ENCODE data around the gene LMBR1. TPM values are rescaled to one million over a fixed set of nuclear protein-coding genes. Genes with fewer than 3 reads are reported as not detected.

LMBR1 gene
- total and polyA plus RNA-seq, 2 of the 4 experiments (the other 2 are of a cell fraction): 11.9 to 19.9 TPM

DNA sequence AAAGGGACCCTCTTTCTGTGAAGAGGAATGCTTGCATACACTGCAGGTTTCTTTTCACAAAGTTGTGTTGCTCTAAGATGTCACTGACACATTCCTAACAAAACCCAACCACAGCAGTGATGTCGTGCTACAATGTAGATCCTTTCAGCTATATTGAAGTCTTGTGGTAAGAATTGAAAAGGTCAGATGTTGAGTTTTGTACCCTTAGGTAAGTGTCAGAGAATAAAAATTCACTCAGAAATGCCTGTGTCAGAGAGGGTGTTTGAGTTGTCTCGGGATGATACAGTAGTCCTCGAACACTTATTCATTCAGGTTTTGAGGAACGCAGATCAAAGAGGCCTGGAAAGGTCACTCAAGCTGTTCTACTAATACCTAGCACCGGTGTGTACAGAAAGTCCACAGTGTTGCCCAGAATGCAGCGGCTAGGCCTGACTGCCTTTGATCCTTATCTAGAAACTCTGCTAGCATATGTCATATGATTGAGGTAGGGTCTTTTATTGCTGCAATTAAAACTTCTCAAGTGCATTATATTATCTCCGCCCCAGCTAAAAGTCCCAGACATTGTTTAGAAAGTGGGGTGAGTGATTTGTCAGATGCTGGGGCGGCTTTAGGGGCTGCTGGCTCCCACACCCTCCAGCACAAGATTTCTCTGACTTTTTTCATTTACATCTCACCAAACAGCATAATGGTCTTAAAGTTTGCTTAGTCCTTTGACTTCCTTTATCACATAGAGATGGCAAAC is 226.4 kb downstream of the LMBR1 start:
- Histone ChIP-seq H3K27ac (ENCODE audit: insufficient read depth, low read length) (no peak overlapping the region), H2BK5ac (ENCODE audit: low read depth, low read length, poor library complexity, severe bottlenecking) (no peak overlapping the region), H3K4me3 (ENCODE audit: insufficient read depth, low read depth, low read length) (no peak overlapping the region), H3K18ac (ENCODE audit: low read depth, low read length) (no peak overlapping the region), H4K5ac (ENCODE audit: low read depth, low read length) (no peak overlapping the region), H3K79me1 (ENCODE audit: low read depth in 1 of 2, low read length in 2 of 2) (no peaks in the 10 kb centered on the region), H3K4ac (ENCODE audit: low read depth, low read length) (no peak overlapping the region), H3K14ac (replicated peaks; ENCODE audit: low read depth, low read length) (no peak overlapping the region), H3K27me3 (ENCODE audit: control insufficient read depth, insufficient read depth, low read length) (no peaks in the 10 kb centered on the region), H3K23ac (ENCODE audit: low read depth, low read length) (no peak overlapping the region), H2AK9ac (replicated peaks; ENCODE audit: low read depth, low read length, poor library complexity) (no peak overlapping the region), H4K8ac (ENCODE audit: low read depth in 2 of 2, low read length in 2 of 2) (no peak overlapping the region), H2BK120ac (ENCODE audit: low read depth, low read length) (no peak overlapping the region), H3K9me3 (ENCODE audit: control insufficient read depth, insufficient read depth, low read length) (no peaks in the 10 kb centered on the region), H3K9ac (ENCODE audit: low read depth, low read length) (no peak overlapping the region), H4K91ac (ENCODE audit: insufficient read depth, low read depth, low read length) (no peak overlapping the region), H2BK15ac (ENCODE audit: low read depth, low read length) (no peak overlapping the region), H3K56ac (ENCODE audit: extremely low read depth, insufficient read depth, low read length) (no peak overlapping the region), H3K9me1 (ENCODE audit: insufficient read depth, low read length) (no peaks in the 10 kb centered on the region; the same call in 1 of the 2 replicates), H3K4me2 (ENCODE audit: low read depth, low read length) (no peak overlapping the region), H3K4me1 (ENCODE audit: control insufficient read depth, insufficient read depth, low read length) (0 out of 2 replicates have a peak, but pooled peaks cover 1% of the 10 kb centered on the region), H2BK20ac (ENCODE audit: low read depth, low read length) (no peak overlapping the region), H2AK5ac (ENCODE audit: low read depth, low read length) (no peak overlapping the region), H2AFZ (replicated peaks; ENCODE audit: low read length, poor library complexity) (no peak overlapping the region), H3K36me3 (ENCODE audit: control insufficient read depth, insufficient read depth, low read length) (no peaks in the 10 kb centered on the region), H4K20me1 (ENCODE audit: insufficient read depth, low read length) (no peaks in the 10 kb centered on the region)
- TF ChIP-seq MAZ (IDR thresholded peaks at IDR 0.05; ENCODE audit: borderline replicate concordance, low read depth, low read length) (no peak), RFX5 (IDR thresholded peaks at IDR 0.05; ENCODE audit: low read depth, low read length) (no peak), BHLHE40 (IDR thresholded peaks at IDR 0.05; ENCODE audit: low read depth, low read length) (no peak), CHD1 (IDR thresholded peaks at IDR 0.05; ENCODE audit: low read depth, low read length) (no peak), CEBPB (IDR thresholded peaks at IDR 0.05; ENCODE audit: low read depth, low read length) (no peak), SMC3 (IDR thresholded peaks at IDR 0.05; ENCODE audit: low read depth, low read length) (no peak), NFE2L2 (IDR thresholded peaks at IDR 0.05; ENCODE audit: low read depth, low read length) (no peak), POLR2A (IDR thresholded peaks at IDR 0.05; ENCODE audit: low read depth, low read length) (no peak), RCOR1 (IDR thresholded peaks at IDR 0.05; ENCODE audit: insufficient replicate concordance, low read length) (no peak), MAFK (IDR thresholded peaks at IDR 0.05; ENCODE audit: low read depth, low read length) (no peak), RAD21 (IDR thresholded peaks at IDR 0.05; ENCODE audit: low read length) (no peak)
- TF ChIP-seq, protein P1, sequence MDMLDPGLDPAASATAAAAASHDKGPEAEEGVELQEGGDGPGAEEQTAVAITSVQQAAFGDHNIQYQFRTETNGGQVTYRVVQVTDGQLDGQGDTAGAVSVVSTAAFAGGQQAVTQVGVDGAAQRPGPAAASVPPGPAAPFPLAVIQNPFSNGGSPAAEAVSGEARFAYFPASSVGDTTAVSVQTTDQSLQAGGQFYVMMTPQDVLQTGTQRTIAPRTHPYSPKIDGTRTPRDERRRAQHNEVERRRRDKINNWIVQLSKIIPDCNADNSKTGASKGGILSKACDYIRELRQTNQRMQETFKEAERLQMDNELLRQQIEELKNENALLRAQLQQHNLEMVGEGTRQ (IDR thresholded peaks at IDR 0.05; ENCODE audit: low read depth, low read length): no peak
- TF ChIP-seq, protein P2, sequence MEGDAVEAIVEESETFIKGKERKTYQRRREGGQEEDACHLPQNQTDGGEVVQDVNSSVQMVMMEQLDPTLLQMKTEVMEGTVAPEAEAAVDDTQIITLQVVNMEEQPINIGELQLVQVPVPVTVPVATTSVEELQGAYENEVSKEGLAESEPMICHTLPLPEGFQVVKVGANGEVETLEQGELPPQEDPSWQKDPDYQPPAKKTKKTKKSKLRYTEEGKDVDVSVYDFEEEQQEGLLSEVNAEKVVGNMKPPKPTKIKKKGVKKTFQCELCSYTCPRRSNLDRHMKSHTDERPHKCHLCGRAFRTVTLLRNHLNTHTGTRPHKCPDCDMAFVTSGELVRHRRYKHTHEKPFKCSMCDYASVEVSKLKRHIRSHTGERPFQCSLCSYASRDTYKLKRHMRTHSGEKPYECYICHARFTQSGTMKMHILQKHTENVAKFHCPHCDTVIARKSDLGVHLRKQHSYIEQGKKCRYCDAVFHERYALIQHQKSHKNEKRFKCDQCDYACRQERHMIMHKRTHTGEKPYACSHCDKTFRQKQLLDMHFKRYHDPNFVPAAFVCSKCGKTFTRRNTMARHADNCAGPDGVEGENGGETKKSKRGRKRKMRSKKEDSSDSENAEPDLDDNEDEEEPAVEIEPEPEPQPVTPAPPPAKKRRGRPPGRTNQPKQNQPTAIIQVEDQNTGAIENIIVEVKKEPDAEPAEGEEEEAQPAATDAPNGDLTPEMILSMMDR (conservative IDR thresholded peaks at IDR 0.05; ENCODE audit: low read depth, low read length): no peak
- ATAC-seq (ENCODE audit: low read depth) (peak; percentile 14; the same call in 1 of the 2 replicates), DNase-seq (peak; percentile 11)
- no TSS peak for BruUV-seq (replicated peaks)
- in situ Hi-C loops (cut with MboI; ENCODE audit: low sequenced_read_pairs): no loop called here
- POLR2A ChIA-PET (ENCODE audit: unreplicated experiment): no interaction called here
- CTCF ChIA-PET: no interaction called here
- intact Hi-C loops (cut with micrococcal nuclease): no loop called here
- WGBS, 2 experiments (ENCODE audit: extremely low coverage in 2 of 2, insufficient read length in 1 of 2): no CpG with 5 or more reads among the region's 8 CpGs
- dilution Hi-C loops (cut with HindIII; ENCODE audit: low sequenced_read_pairs, unreplicated experiment): no loop called here

Data from IMR-90 (cell line).